Ascending aorta (tissue), 2 donors: ENCODE results near the gene TBC1D24. TPM values are rescaled to one million over a fixed set of nuclear protein-coding genes. Genes with fewer than 3 reads are reported as not detected.

Experiments
- DNase-seq, 2 donors: peaks; one replicate each; pipeline ENCODE4 v3.0.0-alpha.2; 2019; ENCODE audit warnings: low spot score in 2 of 2
- H3K27ac ChIP-seq, 2 donors: fragments of 200-600 bp; sonication (generic); one replicate each; pipeline ENCODE4 v1.5.1; 2016 to 2017; ENCODE audit warnings: mild to moderate bottlenecking in 1 of 2
- H3K27me3 ChIP-seq: fragments of 200-600 bp; sonication (generic); one replicate; pipeline ENCODE4 v1.5.1; 2017
- H3K36me3 ChIP-seq, 2 donors: fragments of 200-600 bp; sonication (generic); one replicate each; pipeline ENCODE4 v1.5.1; 2016
- H3K4me1 ChIP-seq, 2 donors: fragments of 200-600 bp; sonication (generic); one replicate each; pipeline ENCODE4 v1.5.1; 2016 to 2017; ENCODE audit warnings: mild to moderate bottlenecking in 1 of 2
- H3K4me3 ChIP-seq, 2 donors: fragments of 200-600 bp; sonication (generic); one replicate each; pipeline ENCODE4 v1.5.1; 2016 to 2017; ENCODE audit warnings: mild to moderate bottlenecking in 1 of 2
- H3K9me3 ChIP-seq, 2 donors: fragments of 200-600 bp; sonication (generic); one replicate each; pipeline ENCODE4 v1.5.1; 2016
- intact Hi-C: fragments of 100-400 bp; cut with DNase I; formaldehyde crosslinking; loops from one replicate; pipeline ENCODE4 v1.15.1; 2023
- total RNA-seq: library from RNA; depleted of rRNA; stranded (reverse); fragments of >200 nt; gene quantifications from one replicate; pipeline ENCODE4 v1.1.0, GENCODE V29; 2016
- TF ChIP-seq, protein P1 (sequence below), 3 experiments: fragments of 200-600 bp in 2 of 3; fragments of 450-650 bp in 1 of 3; sonication (generic) in 2 of 3; IDR thresholded peaks; one replicate each; pipeline ENCODE4 v1.5.1; 2016 to 2019; ENCODE audit warnings: antibody characterized with exemption in 3 of 3, mild to moderate bottlenecking in 1 of 3, moderate library complexity in 1 of 3

Gene TBC1D24
- total RNA-seq, 1 donor from 2014 or later, result 22.5 TPM

DNA sequence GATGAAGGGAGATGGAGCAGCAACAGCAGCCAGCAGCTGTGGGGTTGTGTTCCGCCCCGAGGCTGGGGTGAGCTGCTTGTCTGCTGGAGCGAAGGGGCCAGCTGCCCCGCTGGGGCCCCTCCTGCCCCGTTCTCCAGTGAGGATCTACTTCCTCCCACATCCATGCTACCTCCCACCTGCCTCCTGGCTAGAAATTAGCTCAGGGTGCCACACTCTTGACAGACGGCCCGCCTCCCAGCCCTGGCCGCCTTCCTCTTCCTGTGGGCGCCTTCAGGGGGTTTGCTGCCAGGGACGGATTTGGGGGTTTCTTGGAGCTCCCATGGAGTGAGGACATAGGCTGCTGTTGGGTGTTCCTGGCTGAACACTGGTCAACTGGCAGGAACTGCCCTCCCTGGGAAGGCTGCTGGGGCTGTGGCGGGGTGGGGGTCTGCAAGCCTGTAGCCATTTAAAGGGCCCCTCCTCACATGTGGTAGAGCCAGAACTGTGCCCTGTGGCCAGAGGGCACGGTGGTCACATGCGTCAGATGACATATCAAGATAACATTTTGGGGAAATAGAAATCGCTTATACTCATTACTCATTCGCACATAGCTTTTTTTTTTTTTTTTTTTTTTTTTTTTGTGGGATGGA lies 13.1 kb downstream of the TBC1D24 start:
- H3K27ac ChIP-seq, result no peak overlapping the region
- DNase-seq, result no peak
- H3K4me3 ChIP-seq, result no peak overlapping the region
- H3K4me1 ChIP-seq, result peaks cover 6 to 9% of the 10 kb centered on the region in 2 donors
- TF ChIP-seq, protein P1, sequence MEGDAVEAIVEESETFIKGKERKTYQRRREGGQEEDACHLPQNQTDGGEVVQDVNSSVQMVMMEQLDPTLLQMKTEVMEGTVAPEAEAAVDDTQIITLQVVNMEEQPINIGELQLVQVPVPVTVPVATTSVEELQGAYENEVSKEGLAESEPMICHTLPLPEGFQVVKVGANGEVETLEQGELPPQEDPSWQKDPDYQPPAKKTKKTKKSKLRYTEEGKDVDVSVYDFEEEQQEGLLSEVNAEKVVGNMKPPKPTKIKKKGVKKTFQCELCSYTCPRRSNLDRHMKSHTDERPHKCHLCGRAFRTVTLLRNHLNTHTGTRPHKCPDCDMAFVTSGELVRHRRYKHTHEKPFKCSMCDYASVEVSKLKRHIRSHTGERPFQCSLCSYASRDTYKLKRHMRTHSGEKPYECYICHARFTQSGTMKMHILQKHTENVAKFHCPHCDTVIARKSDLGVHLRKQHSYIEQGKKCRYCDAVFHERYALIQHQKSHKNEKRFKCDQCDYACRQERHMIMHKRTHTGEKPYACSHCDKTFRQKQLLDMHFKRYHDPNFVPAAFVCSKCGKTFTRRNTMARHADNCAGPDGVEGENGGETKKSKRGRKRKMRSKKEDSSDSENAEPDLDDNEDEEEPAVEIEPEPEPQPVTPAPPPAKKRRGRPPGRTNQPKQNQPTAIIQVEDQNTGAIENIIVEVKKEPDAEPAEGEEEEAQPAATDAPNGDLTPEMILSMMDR (IDR thresholded peaks at IDR 0.05), result no peak
- H3K36me3 ChIP-seq, result no peaks in the 10 kb centered on the region
- no peaks in the 10 kb centered on the region for H3K9me3 ChIP-seq
- intact Hi-C loops, result no loop called here
- no peaks in the 10 kb centered on the region for H3K27me3 ChIP-seq

DNA sequence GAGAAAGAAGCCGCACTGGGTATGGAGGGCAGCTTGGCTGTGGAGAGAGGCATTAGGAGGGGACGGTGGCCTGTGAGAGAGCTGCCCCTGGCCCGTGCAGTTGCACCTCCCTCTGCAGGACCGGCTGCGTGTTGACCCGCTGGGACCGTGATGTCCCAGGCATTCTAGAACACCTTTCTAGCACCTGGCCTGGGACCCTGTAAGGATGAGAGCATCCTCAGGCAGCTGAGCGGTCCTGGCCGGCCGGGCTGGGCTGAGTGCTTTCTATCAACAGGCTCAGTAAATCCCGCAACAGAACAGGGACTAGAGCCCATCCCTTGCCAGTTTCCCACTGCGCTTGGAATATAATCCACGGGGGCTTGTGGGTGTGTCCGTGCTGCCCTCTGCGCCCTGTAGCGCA lies 14.7 kb downstream of the TBC1D24 start:
- H3K27me3 ChIP-seq, result no peaks in the 10 kb centered on the region
- TF ChIP-seq, protein P1 (IDR thresholded peaks at IDR 0.05), result no peak
- H3K36me3 ChIP-seq, result no peaks in the 10 kb centered on the region
- H3K4me3 ChIP-seq, result no peak overlapping the region
- intact Hi-C loops, result no loop called here
- no peak overlapping the region for H3K27ac ChIP-seq
- H3K4me1 ChIP-seq, result no peaks in the 10 kb centered on the region
- DNase-seq, result no peak
- no peaks in the 10 kb centered on the region for H3K9me3 ChIP-seq

DNA sequence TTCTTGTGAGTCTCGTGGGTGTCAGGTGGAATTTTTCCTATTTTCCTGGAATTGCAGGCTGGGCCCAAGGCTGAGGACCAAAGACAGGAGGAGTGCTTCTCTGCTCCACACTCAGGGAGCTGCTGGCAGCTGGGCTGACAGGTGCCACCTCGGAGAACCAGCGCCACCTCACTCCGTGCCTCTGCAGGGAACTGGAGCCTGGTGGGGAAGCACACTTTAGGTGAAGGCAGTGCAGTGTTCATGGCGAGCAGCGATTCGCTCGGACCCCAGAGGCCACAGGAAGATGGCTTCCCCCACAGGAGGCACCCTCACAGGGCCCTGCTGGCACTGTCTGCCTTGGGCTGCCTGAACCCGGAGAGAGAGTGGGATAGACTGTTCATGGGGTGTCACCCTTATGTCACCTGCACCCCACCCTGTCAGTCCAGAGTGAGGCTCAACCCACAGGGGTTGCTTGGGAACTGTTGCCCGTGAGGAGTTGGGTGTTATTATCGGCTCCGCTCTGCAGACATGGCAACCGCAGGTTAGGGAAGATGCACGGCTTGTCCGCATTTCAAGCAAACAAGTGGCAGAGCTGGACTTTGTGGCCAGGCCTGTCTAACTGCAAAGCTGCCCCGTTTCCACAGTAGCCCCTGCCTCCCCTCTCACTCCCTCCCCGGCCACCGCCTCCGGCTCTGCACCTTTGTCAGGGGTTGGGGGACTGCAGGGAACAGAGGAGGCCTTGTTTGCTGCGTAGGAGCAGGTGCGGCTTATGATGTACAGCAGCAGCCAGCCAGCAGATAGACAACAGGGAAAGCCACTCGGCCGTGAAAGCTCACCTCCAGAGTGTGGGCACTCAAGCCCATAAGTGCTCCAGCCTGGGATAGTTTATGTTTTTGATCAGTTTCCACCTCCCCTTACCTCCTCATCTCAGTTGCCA lies 15.5 kb downstream of the TBC1D24 start:
- Histone ChIP-seq H3K4me3 (no peak overlapping the region), H3K27me3 (no peaks in the 10 kb centered on the region), H3K36me3 (no peaks in the 10 kb centered on the region), H3K9me3 (no peaks in the 10 kb centered on the region), H3K4me1 (no peaks in the 10 kb centered on the region), H3K27ac (no peak overlapping the region)
- TF ChIP-seq, protein P1 (IDR thresholded peaks at IDR 0.05), result no peak
- DNase-seq, result no peak
- intact Hi-C loops, result no loop called here

DNA sequence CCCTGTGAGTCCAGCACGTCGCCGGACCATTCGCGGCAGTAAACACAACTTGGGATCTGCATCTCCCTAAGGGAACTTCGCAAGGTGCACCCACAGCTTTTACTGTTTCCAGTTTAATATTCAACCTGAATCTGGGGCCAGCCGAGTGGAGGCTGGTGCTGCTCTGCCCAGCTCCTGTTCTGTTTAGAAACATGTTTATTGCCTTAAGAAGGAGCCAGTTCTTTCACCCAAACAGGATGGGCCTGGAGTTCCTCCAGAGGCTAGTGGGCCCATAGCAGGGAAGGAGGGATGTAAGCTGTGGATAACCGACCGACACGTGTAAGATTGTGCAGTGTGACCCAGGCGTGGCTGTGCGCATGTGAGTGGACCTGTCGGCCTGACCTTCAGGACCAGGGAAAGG lies 17.4 kb downstream of the TBC1D24 start:
- TF ChIP-seq, protein P1 (IDR thresholded peaks at IDR 0.05), result no peak
- DNase-seq, result no peak
- Histone ChIP-seq H3K4me1 (peaks cover 0 to 4% of the 10 kb centered on the region in 2 donors), H3K9me3 (no peaks in the 10 kb centered on the region), H3K27me3 (no peaks in the 10 kb centered on the region), H3K27ac (no peak overlapping the region), H3K36me3 (no peaks in the 10 kb centered on the region), H3K4me3 (no peak overlapping the region)
- intact Hi-C loops, result no loop called here

DNA sequence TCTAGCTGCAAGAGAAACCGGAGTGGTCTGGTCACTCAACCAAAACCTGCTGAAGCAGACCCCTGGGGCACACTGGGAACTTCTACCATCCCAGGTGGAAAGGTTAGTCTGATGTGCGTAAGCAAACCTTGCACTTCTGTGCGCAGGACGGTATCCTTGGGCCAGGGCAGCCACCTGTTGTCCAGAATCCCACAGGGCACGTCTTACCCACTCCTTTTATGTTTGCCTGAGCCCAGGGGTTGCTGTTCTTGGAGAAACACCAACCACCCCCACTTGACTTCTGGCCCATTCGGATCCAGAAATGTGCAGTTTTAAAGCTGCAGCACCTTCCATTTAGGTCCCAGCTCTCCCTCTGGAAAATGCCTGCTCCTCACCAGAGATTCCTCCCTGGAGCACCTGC lies 18.7 kb downstream of the TBC1D24 start:
- Histone ChIP-seq H3K36me3 (no peaks in the 10 kb centered on the region), H3K27me3 (no peaks in the 10 kb centered on the region), H3K27ac (no peak overlapping the region), H3K4me1 (peaks cover 7 to 17% of the 10 kb centered on the region in 2 donors), H3K4me3 (no peak overlapping the region), H3K9me3 (no peaks in the 10 kb centered on the region)
- intact Hi-C loops, result no loop called here
- no peak for DNase-seq
- TF ChIP-seq, protein P1 (IDR thresholded peaks at IDR 0.05), result no peak
